ENCODE data around the gene POLR3B.

GRCh38 chr12:106519607-106520021 lies 162.1 kb downstream of the POLR3B start:
- no peak for TF ChIP-seq EZH2phosphoT487 (IDR thresholded peaks at IDR 0.05; ENCODE audit: borderline replicate concordance, low read length)
- TF ChIP-seq, protein P1, sequence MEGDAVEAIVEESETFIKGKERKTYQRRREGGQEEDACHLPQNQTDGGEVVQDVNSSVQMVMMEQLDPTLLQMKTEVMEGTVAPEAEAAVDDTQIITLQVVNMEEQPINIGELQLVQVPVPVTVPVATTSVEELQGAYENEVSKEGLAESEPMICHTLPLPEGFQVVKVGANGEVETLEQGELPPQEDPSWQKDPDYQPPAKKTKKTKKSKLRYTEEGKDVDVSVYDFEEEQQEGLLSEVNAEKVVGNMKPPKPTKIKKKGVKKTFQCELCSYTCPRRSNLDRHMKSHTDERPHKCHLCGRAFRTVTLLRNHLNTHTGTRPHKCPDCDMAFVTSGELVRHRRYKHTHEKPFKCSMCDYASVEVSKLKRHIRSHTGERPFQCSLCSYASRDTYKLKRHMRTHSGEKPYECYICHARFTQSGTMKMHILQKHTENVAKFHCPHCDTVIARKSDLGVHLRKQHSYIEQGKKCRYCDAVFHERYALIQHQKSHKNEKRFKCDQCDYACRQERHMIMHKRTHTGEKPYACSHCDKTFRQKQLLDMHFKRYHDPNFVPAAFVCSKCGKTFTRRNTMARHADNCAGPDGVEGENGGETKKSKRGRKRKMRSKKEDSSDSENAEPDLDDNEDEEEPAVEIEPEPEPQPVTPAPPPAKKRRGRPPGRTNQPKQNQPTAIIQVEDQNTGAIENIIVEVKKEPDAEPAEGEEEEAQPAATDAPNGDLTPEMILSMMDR (IDR thresholded peaks at IDR 0.05; ENCODE audit: low read depth, low read length, poor library complexity, severe bottlenecking) = no peak

Measured in DOHH2 (cell line).